HG02763 (cell line): ENCODE results near the gene LRRK1.
A peak's percentile ranks its signal among the peaks of the same experiment; 100 is the strongest.

Experiments used
- ATAC-seq: cut with Tn5 transposase; IDR thresholded peaks from one replicate; pipeline ENCODE4 v1.9.1; 2021; ENCODE audit warnings: mild to moderate bottlenecking, moderate library complexity; ENCODE audit not compliant: unreplicated experiment

LRRK1 gene, protein sequence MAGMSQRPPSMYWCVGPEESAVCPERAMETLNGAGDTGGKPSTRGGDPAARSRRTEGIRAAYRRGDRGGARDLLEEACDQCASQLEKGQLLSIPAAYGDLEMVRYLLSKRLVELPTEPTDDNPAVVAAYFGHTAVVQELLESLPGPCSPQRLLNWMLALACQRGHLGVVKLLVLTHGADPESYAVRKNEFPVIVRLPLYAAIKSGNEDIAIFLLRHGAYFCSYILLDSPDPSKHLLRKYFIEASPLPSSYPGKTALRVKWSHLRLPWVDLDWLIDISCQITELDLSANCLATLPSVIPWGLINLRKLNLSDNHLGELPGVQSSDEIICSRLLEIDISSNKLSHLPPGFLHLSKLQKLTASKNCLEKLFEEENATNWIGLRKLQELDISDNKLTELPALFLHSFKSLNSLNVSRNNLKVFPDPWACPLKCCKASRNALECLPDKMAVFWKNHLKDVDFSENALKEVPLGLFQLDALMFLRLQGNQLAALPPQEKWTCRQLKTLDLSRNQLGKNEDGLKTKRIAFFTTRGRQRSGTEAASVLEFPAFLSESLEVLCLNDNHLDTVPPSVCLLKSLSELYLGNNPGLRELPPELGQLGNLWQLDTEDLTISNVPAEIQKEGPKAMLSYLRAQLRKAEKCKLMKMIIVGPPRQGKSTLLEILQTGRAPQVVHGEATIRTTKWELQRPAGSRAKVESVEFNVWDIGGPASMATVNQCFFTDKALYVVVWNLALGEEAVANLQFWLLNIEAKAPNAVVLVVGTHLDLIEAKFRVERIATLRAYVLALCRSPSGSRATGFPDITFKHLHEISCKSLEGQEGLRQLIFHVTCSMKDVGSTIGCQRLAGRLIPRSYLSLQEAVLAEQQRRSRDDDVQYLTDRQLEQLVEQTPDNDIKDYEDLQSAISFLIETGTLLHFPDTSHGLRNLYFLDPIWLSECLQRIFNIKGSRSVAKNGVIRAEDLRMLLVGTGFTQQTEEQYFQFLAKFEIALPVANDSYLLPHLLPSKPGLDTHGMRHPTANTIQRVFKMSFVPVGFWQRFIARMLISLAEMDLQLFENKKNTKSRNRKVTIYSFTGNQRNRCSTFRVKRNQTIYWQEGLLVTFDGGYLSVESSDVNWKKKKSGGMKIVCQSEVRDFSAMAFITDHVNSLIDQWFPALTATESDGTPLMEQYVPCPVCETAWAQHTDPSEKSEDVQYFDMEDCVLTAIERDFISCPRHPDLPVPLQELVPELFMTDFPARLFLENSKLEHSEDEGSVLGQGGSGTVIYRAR (N-terminal part only)

DNA sequence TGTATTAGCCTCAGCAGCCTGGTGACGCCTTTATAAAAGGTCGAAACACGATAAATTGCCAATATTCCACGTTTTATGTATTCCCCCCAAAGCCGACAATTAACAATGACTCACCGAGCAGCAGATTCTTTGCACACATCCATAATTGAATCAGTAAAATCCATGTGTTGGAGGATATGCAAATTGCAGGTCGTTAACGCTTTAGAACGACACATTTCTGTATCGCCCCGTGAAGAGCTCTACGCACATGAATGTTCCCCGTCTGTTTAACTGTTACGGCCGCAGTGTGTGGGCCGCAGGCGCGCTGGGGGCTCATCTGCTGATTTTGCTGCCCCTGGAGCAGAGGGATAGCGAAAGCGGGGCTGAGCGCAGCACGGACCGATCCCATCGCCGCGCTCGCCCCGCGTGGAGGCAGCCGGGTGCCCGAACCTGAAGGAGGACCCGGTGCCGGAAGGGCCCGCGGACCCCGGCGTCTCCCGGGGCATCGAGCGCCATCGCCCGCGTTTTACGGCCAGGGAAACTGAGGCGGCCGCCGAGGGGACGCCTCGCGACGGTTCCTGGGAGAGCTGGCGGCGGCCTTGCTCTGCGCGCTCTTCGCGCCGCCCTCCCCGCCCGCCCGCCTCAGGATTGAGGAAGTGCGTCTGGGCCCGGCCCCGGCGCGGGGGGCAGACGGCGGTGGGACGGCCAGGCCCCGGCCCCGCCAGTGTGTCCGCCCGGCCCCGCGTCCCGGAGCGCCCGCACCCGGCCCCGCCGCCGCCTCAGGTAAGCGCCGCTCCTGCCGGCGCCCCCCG lies at the start of gene LRRK1:
LRRK1 (plus strand) TSS at position 668 of the 791 bp plus-strand sequence. CDS start 5,276 bp downstream, outside the sequence.
- peak; percentile 29 for ATAC-seq

DNA sequence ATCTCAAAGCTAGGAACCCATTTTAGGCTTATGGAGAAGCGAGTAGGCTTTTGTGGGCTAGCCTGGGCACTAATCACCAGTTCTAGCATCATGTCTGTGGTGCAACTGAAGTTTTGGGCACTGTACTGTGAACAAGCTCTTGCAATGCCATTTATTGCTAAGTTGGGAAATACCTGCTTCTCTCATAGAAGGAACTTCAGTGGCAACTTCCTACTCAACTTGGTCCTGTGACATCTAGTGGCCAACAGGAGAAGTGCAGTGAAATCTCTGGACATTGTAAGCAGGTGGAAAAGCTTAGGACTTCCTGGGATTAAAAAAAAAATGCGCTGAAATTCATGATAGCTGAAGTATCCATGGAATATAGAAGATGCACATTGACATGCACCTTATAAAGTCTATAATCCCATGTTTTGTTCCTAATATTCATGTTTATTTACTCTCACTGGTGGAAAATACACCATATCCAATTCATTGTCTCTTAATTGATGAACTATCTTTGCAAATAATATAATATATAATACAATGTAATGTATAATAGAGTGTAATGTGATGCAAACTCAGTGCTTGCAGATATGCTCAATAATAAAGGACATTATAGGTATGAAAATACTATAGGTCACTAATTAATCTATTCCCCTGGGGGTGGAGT lies 46.0 kb upstream of the LRRK1 start:
- no peak for ATAC-seq

- ATAC-seq: no peak
Measured at GRCh38 chr15:100875495-100875894, 43.7 kb upstream of the LRRK1 start.

GRCh38 chr15:100875976-100876375 lies 43.2 kb upstream of the LRRK1 start:
- ATAC-seq: no peak

DNA sequence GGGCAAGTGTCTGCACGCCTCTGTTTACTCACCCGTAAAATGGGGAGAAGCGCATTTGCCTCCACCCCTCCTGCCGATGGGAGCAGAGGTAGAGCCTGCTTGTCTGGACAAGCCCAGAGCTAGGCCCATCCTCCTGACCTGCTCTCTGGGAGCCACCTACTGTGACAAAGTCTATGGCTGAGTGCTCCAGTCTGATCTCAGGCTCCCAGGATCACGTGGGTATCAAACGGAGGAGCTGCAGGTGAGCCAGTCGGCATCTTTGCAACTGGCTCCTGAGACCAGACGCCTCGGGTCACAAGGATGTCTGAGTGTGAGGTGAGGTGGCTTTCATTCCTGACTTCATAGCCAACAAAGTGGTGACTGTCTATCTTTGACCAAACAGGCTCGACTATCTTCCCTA lies 41.6 kb upstream of the LRRK1 start:
- ATAC-seq: no peak

DNA sequence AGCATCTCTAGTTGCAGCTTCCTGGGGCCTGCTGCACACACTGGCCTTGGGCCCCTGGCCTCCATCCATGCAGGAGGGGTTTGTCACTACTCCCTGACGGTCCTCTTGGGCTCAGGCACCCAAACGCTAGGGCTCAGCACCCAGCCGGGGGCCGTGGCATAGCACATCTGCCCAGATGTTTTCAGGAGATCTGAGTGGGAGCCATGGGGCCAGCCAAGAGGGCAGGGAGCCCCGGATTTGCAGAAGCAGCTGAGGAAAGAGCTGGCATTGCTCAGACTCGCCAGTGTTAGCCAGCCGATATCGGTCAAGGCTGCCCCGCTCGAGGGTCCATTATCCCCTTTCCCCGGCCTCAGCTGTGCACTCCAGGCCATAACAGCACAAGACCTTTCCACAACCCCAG lies 41.0 kb upstream of the LRRK1 start:
- ATAC-seq: no peak

DNA sequence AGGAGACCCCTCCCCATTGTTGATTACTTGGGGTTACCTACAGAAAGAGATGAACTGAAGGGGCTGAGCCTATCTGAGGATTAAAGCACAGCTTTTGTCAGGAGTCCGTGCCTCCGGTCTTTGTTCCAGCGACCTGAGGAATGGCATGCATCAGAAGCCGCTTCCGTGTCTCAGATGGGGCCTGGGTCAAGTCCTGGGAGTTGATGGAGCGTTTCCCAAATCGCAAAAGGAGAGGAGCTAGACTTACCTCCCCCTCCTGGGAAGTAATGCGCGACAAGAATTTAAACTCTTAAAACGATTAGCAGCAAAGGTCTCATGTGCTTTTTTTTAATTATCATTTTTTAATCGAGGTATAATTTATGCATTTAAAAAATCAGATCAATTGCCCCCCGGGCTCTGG lies 40.5 kb upstream of the LRRK1 start:
- ATAC-seq: no peak

DNA sequence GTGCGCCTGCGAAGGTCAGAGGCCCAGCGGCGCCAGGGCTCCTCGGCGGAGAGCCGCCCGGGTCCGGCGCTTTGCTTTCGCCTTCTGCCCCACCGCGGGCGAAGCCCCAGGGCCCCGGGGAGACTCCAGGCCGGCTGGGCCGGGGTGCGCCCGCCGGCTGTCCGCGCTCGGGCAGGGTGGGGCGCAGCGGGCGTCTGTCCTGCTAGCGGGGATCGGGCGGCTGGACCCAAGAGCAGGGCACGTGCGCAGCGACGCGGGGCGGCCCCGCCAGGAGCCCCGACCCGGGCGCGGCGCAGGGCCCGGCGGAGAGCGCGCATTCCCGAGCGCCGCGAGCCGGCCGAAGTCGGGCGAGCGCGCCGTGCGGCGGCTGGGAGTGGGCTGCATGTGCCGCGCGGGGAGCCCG lies 40.1 kb upstream of the LRRK1 start:
- no peak for ATAC-seq

DNA sequence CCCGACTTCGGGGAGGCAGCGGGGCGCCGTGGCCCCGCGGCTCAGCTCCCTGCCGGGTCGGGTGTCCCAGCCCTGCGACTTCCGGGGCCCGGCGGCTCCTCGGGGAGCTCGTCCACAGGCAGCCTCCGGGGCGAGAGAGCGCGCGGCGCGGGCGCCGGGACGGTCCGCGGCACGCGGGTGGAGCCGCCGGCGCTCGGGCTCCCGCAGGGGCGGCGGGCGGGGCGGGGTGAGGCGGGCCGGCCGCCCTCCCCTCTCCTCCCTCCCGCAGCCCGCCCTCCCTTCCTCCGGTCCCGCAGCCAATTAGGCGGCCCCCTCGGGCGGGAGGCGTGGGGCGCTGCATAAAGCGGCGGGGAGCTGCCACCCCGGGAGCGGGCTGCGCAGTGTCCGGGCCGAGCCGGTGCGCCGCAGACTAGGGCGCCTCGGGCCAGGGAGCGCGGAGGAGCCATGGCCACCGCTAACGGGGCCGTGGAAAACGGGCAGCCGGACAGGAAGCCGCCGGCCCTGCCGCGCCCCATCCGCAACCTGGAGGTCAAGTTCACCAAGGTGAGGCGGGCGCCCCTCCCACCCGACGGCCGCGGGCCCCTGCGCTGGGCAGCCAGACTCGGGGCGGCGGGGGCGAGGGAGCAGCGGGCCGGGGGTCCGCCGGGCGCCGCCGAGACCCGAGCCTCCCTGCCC lies 39.6 kb upstream of the LRRK1 start, which contains the start of gene ALDH1A3:
ALDH1A3 (plus strand) TSS at position 368 of the 675 bp plus-strand sequence; CDS start at position 445, 77 bp downstream.
- no peak for ATAC-seq

GRCh38 chr15:100880139-100880896 lies 38.8 kb upstream of the LRRK1 start:
- no peak for ATAC-seq

DNA sequence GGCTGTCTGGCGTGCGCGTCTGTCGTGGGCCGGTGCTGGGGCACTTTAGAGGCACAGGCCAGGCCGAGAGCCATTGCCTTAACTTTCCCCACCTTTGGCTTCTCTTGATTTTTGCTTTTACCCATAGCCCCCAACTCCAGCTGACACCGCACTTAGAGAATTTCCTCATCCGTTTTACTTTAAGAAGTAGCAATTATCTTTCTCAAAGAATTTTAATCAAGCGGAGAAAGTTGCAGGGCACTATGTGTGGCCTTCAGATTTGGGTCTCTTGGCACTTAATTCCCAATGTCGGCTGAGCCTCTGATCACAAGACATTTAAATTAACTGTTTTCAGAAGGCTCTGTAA lies 38.3 kb upstream of the LRRK1 start:
- no peak for ATAC-seq

DNA sequence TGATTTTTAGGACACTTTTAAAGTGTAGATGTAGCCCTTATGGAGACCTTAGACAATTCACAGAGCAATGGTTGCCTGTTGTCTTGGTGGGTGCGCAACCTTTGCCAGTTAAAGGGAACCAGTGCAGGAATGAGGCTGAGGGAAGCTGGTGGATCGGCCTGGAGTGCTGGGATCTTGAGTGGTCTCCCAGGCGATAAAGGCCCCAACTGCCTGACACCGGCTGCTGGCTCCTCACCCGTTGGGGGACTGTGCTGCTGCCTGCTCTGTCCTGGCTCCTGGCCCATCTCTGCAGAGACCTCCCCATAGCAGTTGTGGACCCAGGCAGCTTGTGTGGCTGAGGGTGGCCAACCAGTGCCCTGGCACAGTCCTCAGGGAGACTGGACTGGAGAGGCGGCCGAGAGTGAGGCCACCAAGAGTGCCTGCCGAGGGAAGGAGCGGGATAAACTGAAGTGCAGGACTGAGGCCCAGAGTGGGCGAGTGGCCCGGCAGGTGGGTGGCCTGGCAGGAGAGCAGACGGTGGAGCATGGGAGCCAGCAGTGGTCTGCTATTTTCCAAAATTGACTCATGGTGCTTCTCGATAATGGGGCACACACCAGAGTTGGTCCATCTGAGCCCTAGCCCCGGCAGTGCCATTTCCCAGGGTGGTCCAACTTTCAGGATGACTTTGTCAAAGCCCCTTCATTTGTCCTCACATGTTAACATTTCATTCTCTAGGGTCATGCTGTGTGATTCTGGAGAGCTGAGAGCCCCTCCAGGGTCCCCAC lies 37.4 kb upstream of the LRRK1 start:
- ATAC-seq: no peak

DNA sequence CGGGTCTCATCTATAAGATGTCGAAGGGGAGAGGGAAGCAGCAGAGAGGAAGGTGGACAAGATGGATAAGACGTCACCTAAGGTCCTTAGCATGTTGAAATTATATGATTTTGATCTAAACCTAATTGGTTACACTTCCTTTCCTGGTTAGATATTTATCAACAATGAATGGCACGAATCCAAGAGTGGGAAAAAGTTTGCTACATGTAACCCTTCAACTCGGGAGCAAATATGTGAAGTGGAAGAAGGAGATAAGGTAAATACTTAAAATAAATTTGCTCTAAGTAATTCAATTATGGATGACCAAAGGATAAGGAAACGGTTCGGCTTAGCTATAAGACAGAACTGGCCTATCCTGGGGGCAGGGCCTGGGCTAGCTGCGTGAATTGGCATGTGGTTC lies 34.0 kb upstream of the LRRK1 start:
- ATAC-seq: no peak

DNA sequence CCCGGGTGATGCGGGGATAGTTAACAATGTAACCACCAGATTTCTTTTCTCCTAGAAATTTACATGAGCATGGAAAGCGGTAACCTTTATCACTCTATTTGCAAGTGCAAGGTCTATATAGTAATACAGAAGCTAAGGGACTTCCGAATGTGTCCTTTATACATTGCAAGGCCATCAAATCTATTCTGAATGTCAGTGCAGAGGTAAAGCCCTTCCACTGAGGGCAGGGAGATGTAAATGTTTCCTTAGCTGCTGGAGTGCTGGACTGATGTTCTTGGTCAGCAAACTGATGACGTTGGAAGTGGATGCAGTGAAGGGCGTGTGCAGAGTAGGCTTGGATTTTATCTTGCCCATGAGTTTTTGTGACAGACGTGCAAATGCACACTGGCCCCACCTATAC lies 33.3 kb upstream of the LRRK1 start:
- ATAC-seq: no peak

GRCh38 chr15:100887211-100887913 lies 31.8 kb upstream of the LRRK1 start:
- ATAC-seq: no peak

GRCh38 chr15:100889385-100890050 lies 29.6 kb upstream of the LRRK1 start:
- ATAC-seq: no peak
